Smooth muscle cell (in vitro differentiated cells): ENCODE data around the gene DPEP1. TPM values are rescaled to one million over a fixed set of nuclear protein-coding genes. Genes with fewer than 3 reads are reported as not detected.

Source experiments
- DNase-seq: peaks from one replicate; lab custom pipeline; 2025; ENCODE audit not compliant: unreplicated experiment; lab: John Stamatoyannopoulos, UW
- H2AFZ ChIP-seq: fragments of 200-600 bp; sonication (generic); 2 replicates; pipeline ENCODE4 v1.6.0; 2016; ENCODE audit warnings: antibody characterized with exemption, low read depth, mild to moderate bottlenecking
- H3F3A ChIP-seq: fragments of 200-600 bp; sonication (generic); 2 replicates; pipeline ENCODE4 v1.6.0; 2017; ENCODE audit warnings: antibody characterized with exemption, low read depth
- H3K27ac ChIP-seq: fragments of 200-600 bp; sonication (generic); 2 replicates; pipeline ENCODE4 v1.5.1; 2016; ENCODE audit warnings: low read depth, mild to moderate bottlenecking
- H3K27me3 ChIP-seq: fragments of 200-600 bp; sonication (generic); 2 replicates; pipeline ENCODE4 v1.6.1; 2016; ENCODE audit warnings: low read depth, mild to moderate bottlenecking
- H3K36me3 ChIP-seq: fragments of 200-600 bp; sonication (generic); 2 replicates; pipeline ENCODE4 v1.5.1; 2016; ENCODE audit warnings: low read depth
- H3K4me1 ChIP-seq: fragments of 200-600 bp; sonication (generic); 2 replicates; pipeline ENCODE4 v1.5.1; 2016; ENCODE audit warnings: low read depth
- H3K4me2 ChIP-seq: fragments of 200-600 bp; sonication (generic); 2 replicates; pipeline ENCODE4 v1.6.0; 2016; ENCODE audit warnings: mild to moderate bottlenecking
- H3K4me3 ChIP-seq: fragments of 200-600 bp; sonication (generic); 2 replicates; pipeline ENCODE4 v1.5.1; 2016; ENCODE audit warnings: mild to moderate bottlenecking
- H3K79me2 ChIP-seq: fragments of 200-600 bp; sonication (generic); 2 replicates; pipeline ENCODE4 v1.6.0; 2016; ENCODE audit warnings: low read depth, mild to moderate bottlenecking
- H3K9ac ChIP-seq: fragments of 200-600 bp; sonication (generic); 2 replicates; pipeline ENCODE4 v1.6.0; 2016; ENCODE audit warnings: low read depth
- H3K9me3 ChIP-seq: fragments of 200-600 bp; sonication (generic); replicated peaks from 2 replicates; pipeline ENCODE4 v1.5.1; 2016; ENCODE audit warnings: low read depth
- H4K20me1 ChIP-seq: fragments of 200-600 bp; sonication (generic); 2 replicates; pipeline ENCODE4 v1.6.0; 2016; ENCODE audit warnings: low read depth
- CTCF ChIP-seq: fragments of 200-600 bp; sonication (generic); IDR thresholded peaks from 2 replicates; pipeline ENCODE4 v1.5.1; 2017; ENCODE audit warnings: borderline replicate concordance, mild to moderate bottlenecking, antibody characterized with exemption; ENCODE audit not compliant: insufficient read depth, poor library complexity, severe bottlenecking
- WGBS: methylation state at CpG from one replicate; pipeline ENCODE4 v1.1.7; 2016; ENCODE audit warnings: low lambda C conversion rate; 5-methylcytosine and 5-hydroxymethylcytosine counted together
- polyA plus RNA-seq: library from polyadenylated mRNA; unstranded; fragments of >200 nt; fragmentation: Nextera tagmentation; extraction: Ambion mirVana; gene quantifications from 2 replicates; pipeline ENCODE4 v1.2.1, GENCODE V29; 2016
- total RNA-seq: library from RNA; depleted of rRNA; stranded (reverse); fragments of >200 nt; gene quantifications from 2 replicates; pipeline ENCODE4 v1.2.3, GENCODE V29; 2014

The DPEP1 gene
- total and polyA plus RNA-seq, 2 experiments from 2014 or later: not detected

- Histone ChIP-seq H3K4me3 (no peak overlapping the region), H3K79me2 (no peaks in the 10 kb centered on the region), H4K20me1 (peaks cover 3% of the 10 kb centered on the region), H3K4me2 (no peak overlapping the region), H3K9me3 (no peaks in the 10 kb centered on the region), H3K36me3 (no peaks in the 10 kb centered on the region), H3K4me1 (no peaks in the 10 kb centered on the region), H3K27me3 (no peaks in the 10 kb centered on the region), H3K27ac (no peak overlapping the region), H2AFZ (no peak overlapping the region), H3K9ac (no peak overlapping the region), H3F3A (no peaks in the 10 kb centered on the region)
- 87% methylated on average over 14 of the region's 14 CpGs for WGBS
- DNase-seq: no peak
- no peak for TF ChIP-seq CTCF
Measured at GRCh38 chr16:89643769-89644300, 30.4 kb downstream of the DPEP1 start.

DNA sequence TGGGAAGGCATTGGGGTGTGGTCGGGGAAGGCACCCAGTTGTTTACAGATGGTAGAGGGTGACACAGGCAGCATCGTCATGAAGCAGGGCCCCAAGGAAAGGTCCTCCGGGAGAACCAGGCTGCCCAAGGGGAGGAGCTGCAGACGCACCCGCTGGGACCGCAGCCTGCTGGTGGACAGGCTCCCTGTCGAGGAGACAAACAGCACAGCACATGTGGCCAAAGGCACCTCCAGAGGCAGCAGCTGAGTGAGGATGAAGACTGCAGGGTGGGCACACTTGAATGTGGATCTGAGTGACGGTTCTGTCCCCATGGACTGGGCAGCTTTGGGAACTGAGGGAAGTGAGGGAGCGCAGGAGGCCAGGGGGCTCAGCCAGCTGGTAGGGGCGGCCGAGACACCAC is 31.7 kb downstream of the DPEP1 start:
- TF ChIP-seq CTCF: no peak
- Histone ChIP-seq H3K9me3 (no peaks in the 10 kb centered on the region), H2AFZ (no peak overlapping the region), H4K20me1 (peaks cover 7% of the 10 kb centered on the region), H3K79me2 (no peaks in the 10 kb centered on the region), H3F3A (no peaks in the 10 kb centered on the region), H3K4me1 (no peaks in the 10 kb centered on the region), H3K4me2 (no peak overlapping the region), H3K9ac (no peak overlapping the region), H3K27me3 (no peaks in the 10 kb centered on the region), H3K4me3 (no peak overlapping the region), H3K36me3 (no peaks in the 10 kb centered on the region), H3K27ac (no peak overlapping the region)
- DNase-seq: no peak
- WGBS: 99% methylated on average over 9 of the region's 11 CpGs

GRCh38 chr16:89646270-89646669 is 32.8 kb downstream of the DPEP1 start:
- Histone ChIP-seq H3K27ac (no peak overlapping the region), H3K36me3 (no peaks in the 10 kb centered on the region), H2AFZ (no peak overlapping the region), H3K4me2 (no peak overlapping the region), H3K27me3 (no peaks in the 10 kb centered on the region), H4K20me1 (peaks cover 17% of the 10 kb centered on the region), H3K4me1 (no peaks in the 10 kb centered on the region), H3K4me3 (no peak overlapping the region), H3K9me3 (no peaks in the 10 kb centered on the region), H3K9ac (no peak overlapping the region), H3K79me2 (no peaks in the 10 kb centered on the region), H3F3A (no peaks in the 10 kb centered on the region)
- no peak for TF ChIP-seq CTCF
- WGBS: 96% methylated on average over 22 of the region's 22 CpGs
- no peak for DNase-seq

GRCh38 chr16:89646906-89647305 is 33.5 kb downstream of the DPEP1 start:
- H3K9ac ChIP-seq: no peak overlapping the region
- H3K36me3 ChIP-seq: no peaks in the 10 kb centered on the region
- H3K9me3 ChIP-seq: no peaks in the 10 kb centered on the region
- no peak overlapping the region for H2AFZ ChIP-seq
- H3K27ac ChIP-seq: no peak overlapping the region
- H3K4me3 ChIP-seq: no peak overlapping the region
- 89% methylated on average over 10 of the region's 12 CpGs for WGBS
- H4K20me1 ChIP-seq: peaks cover 23% of the 10 kb centered on the region
- H3K4me1 ChIP-seq: no peaks in the 10 kb centered on the region
- no peak overlapping the region for H3K4me2 ChIP-seq
- TF ChIP-seq CTCF: no peak
- no peaks in the 10 kb centered on the region for H3K27me3 ChIP-seq
- H3K79me2 ChIP-seq: no peaks in the 10 kb centered on the region
- no peak for DNase-seq
- H3F3A ChIP-seq: no peaks in the 10 kb centered on the region
